Suprapubic skin (tissue), 3 donors: Measurements from ENCODE around the gene ERO1A.

Experiments
- CTCF ChIP-seq, 2 donors: fragments of 200-600 bp in 1 of 2; fragments of 450-650 bp in 1 of 2; sonication (generic) in 1 of 2; IDR thresholded peaks; one replicate each; pipeline ENCODE4 v1.5.1; 2016 to 2019; ENCODE audit warnings: antibody characterized with exemption in 2 of 2, mild to moderate bottlenecking in 1 of 2, moderate library complexity in 1 of 2
- POLR2A ChIP-seq, 2 donors: fragments of 450-650 bp; IDR thresholded peaks; one replicate each; pipeline ENCODE4 v1.6.1; 2017; ENCODE audit warnings: antibody characterized with exemption in 2 of 2, mild to moderate bottlenecking in 2 of 2, moderate library complexity in 2 of 2

DNA sequence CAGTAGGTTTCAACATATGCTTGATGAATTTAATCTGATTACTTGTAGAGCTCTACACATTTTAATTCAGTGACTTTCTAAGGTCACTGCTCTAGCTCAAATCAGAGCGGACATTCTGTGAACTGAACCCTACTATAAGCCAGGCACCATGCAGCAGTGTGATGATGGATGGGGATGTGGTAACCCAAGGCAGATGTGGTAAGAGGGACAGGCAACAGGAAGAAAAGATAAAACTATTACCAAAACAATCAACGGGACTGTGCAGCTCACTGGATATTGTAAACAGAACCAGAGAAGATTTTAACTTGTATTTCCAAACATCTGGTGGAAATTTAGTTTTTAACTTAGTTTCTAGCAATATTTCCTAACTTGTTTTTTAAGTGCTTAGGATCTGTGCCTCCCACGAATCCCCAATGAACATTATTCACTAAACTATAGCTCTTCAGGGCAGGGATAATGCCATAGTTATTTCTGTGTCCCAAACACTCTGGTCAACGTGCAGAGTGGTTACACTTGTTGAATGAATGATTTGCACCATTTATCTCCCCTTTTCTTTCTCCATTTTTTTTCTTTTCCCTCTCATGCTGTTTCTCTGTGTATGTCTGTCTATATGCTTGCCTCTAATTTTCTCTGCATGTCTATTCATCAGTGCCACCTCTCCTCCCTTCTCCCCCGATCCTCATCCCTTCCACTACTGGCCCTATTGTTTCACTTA lies 3.0 kb downstream of the ERO1A start:
- TF ChIP-seq POLR2A (IDR thresholded peaks at IDR 0.05) (no peak), CTCF (IDR thresholded peaks at IDR 0.05) (no peak)
